Right kidney (tissue), 1 donor: ENCODE data around the gene CCT5.
"Not testable (repeated sequence)": the region's sequence is repeated elsewhere in the genome, so short reads cannot be mapped to it uniquely, and the experiment has no call there.

ENCODE experiments used
- DNase-seq: peaks from one replicate; pipeline ENCODE4 v3.0.0-alpha.2; 2016

Gene CCT5

GRCh38 chr5:10275460-10275859 is 25.4 kb downstream of the CCT5 start:
- DNase-seq = no peak

GRCh38 chr5:10275991-10276390 is 25.9 kb downstream of the CCT5 start:
- DNase-seq = no peak

- no peak for DNase-seq
Observed at GRCh38 chr5:10276691-10277090, 26.6 kb downstream of the CCT5 start.

GRCh38 chr5:10277773-10278630 is 27.9 kb downstream of the CCT5 start:
- DNase-seq = no peak

- DNase-seq = no peak
Observed at GRCh38 chr5:10278658-10279279, 28.7 kb downstream of the CCT5 start.

- no peak for DNase-seq
Observed at GRCh38 chr5:10279328-10279727, 29.2 kb downstream of the CCT5 start.

- DNase-seq = no peak
Observed at GRCh38 chr5:10279925-10280720, 30.0 kb downstream of the CCT5 start.

- peak; percentile 73 for DNase-seq
Observed at GRCh38 chr5:10283927-10284635, 34.0 kb downstream of the CCT5 start.

- DNase-seq = not testable (repeated sequence)
Observed at GRCh38 chr5:10285362-10285761, 35.3 kb downstream of the CCT5 start.

- DNase-seq = no peak
Observed at GRCh38 chr5:10286162-10286861, 36.2 kb downstream of the CCT5 start.

GRCh38 chr5:10286862-10287227 is 36.8 kb downstream of the CCT5 start:
- no peak for DNase-seq

GRCh38 chr5:10288592-10289219 is 38.6 kb downstream of the CCT5 start:
- DNase-seq = peak; percentile 57

GRCh38 chr5:10289353-10289752 is 39.3 kb downstream of the CCT5 start:
- peak; percentile 35 for DNase-seq

GRCh38 chr5:10289991-10290390 is 39.9 kb downstream of the CCT5 start:
- DNase-seq = peak; percentile 35

GRCh38 chr5:10290438-10290837 is 40.4 kb downstream of the CCT5 start:
- DNase-seq = no peak

GRCh38 chr5:10291692-10292339 is 41.7 kb downstream of the CCT5 start:
- DNase-seq = no peak

- no peak for DNase-seq
Observed at GRCh38 chr5:10293907-10294662, 44.0 kb downstream of the CCT5 start.

GRCh38 chr5:10295619-10296326 is 45.7 kb downstream of the CCT5 start:
- DNase-seq = no peak

- no peak for DNase-seq
Observed at GRCh38 chr5:10297646-10298204, 47.6 kb downstream of the CCT5 start.
